Gastrocnemius medialis (tissue), 4 donors: Measurements from ENCODE around the gene DDX24. TPM values are rescaled to one million over a fixed set of nuclear protein-coding genes. Genes with fewer than 3 reads are reported as not detected.

Experiments used
- ATAC-seq, 2 donors: fragments of 150-250 bp; one replicate each; pipeline ENCODE4 v1.9.1; 2016
- DNase-seq, 2 donors: peaks; one replicate each; pipeline ENCODE4 v3.0.0-alpha.2; 2019
- H3K27ac ChIP-seq, 4 donors: fragments of 200-600 bp; sonication (generic); 1 replicate in 1 of 4; 2 replicates in 3 of 4; pipeline ENCODE4 v1.5.1; 2016 to 2018; ENCODE audit warnings: mild to moderate bottlenecking in 2 of 4, moderate library complexity in 1 of 4
- H3K27me3 ChIP-seq, 3 donors: fragments of 200-600 bp; sonication (generic) in 2 of 3; 1 replicate in 1 of 3; 2 replicates in 2 of 3; pipeline versions ENCODE4 v1.5.1 to v1.6.0; 2016 to 2019; ENCODE audit warnings: mild to moderate bottlenecking in 1 of 3, moderate library complexity in 1 of 3
- H3K36me3 ChIP-seq, 2 donors: fragments of 200-600 bp; sonication (generic) in 1 of 2; one replicate each; pipeline ENCODE4 v1.5.1; 2017 to 2018
- H3K4me1 ChIP-seq, 2 donors: fragments of 200-600 bp; sonication (generic) in 1 of 2; one replicate each; pipeline ENCODE4 v1.5.1; 2016 to 2017; ENCODE audit warnings: mild to moderate bottlenecking in 2 of 2
- H3K4me3 ChIP-seq, 4 donors: fragments of 200-600 bp; sonication (generic) in 3 of 4; 1 replicate in 1 of 4; 2 replicates in 3 of 4; pipeline ENCODE4 v1.5.1; 2016 to 2019; ENCODE audit warnings: mild to moderate bottlenecking in 2 of 4
- H3K9me3 ChIP-seq, 3 donors: fragments of 200-600 bp; sonication (generic) in 2 of 3; 1 replicate in 1 of 3; 2 replicates in 2 of 3; pipeline ENCODE4 v1.5.1; 2016 to 2019
- POLR2A ChIP-seq, 2 donors: fragments of 450-650 bp; IDR thresholded peaks; one replicate each; pipeline ENCODE4 v1.6.1; 2017; ENCODE audit warnings: antibody characterized with exemption in 2 of 2, mild to moderate bottlenecking in 2 of 2, moderate library complexity in 2 of 2
- in situ Hi-C, 4 donors: fragments of 200-750 bp; cut with MboI; loops; one replicate each; pipeline versions ENCODE4 v1.15.0 to v1.8.0; 2017; ENCODE audit warnings: low sequenced_read_pairs in 4 of 4
- intact Hi-C: fragments of 100-400 bp; cut with DNase I; formaldehyde crosslinking; loops from one replicate; pipeline ENCODE4 v1.15.1; 2023; ENCODE audit warnings: low total_unique reads
- total RNA-seq, 4 donors: library from RNA; depleted of rRNA; stranded (reverse); fragments of >200 nt; gene quantifications; one replicate each; pipeline versions ENCODE4 v1.1.0 to v1.2.3, GENCODE V29; 2016
- TF ChIP-seq, protein P1 (sequence below), 5 experiments: fragments of 450-650 bp in 3 of 5; fragments of 200-600 bp in 2 of 5; sonication (generic) in 2 of 5; IDR thresholded peaks in 4 of 5; conservative IDR thresholded peaks in 1 of 5; 1 replicate in 4 of 5; 2 replicates in 1 of 5; pipeline ENCODE4 v1.5.1; 2016 to 2019; ENCODE audit warnings: antibody characterized with exemption in 5 of 5, mild to moderate bottlenecking in 3 of 5, moderate library complexity in 3 of 5

DDX24 gene
- total RNA-seq, 4 donors from 2014 or later = 106 to 200 (median 128) TPM

DNA sequence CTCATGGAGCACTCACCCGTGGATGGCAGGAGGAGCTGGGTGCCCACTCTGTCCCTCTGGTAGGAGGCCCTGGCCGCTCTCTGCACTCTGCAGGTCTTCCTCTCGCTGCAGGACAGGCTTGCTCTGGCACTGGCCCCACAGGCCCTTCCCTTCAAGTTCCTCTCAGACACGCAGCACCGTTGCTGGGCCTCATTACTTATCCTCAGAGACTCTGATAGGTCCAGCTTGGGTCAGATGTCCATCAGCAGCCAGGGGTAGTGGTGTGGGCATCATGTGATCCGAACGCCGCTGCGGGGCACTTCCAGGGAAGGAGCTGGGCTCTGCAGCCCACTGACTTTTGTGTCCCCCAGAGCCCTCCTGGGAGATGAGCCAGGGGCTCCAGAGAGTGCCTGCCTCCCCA lies 43.0 kb downstream of the DDX24 start:
- no peaks in the 10 kb centered on the region for H3K36me3 ChIP-seq
- intact Hi-C loops = no loop called here
- H3K4me3 ChIP-seq = no peak overlapping the region
- H3K9me3 ChIP-seq = no peaks in the 10 kb centered on the region
- no peak overlapping the region for H3K27ac ChIP-seq
- H3K27me3 ChIP-seq = no peaks in the 10 kb centered on the region
- TF ChIP-seq POLR2A (IDR thresholded peaks at IDR 0.05) = no peak
- TF ChIP-seq, protein P1, sequence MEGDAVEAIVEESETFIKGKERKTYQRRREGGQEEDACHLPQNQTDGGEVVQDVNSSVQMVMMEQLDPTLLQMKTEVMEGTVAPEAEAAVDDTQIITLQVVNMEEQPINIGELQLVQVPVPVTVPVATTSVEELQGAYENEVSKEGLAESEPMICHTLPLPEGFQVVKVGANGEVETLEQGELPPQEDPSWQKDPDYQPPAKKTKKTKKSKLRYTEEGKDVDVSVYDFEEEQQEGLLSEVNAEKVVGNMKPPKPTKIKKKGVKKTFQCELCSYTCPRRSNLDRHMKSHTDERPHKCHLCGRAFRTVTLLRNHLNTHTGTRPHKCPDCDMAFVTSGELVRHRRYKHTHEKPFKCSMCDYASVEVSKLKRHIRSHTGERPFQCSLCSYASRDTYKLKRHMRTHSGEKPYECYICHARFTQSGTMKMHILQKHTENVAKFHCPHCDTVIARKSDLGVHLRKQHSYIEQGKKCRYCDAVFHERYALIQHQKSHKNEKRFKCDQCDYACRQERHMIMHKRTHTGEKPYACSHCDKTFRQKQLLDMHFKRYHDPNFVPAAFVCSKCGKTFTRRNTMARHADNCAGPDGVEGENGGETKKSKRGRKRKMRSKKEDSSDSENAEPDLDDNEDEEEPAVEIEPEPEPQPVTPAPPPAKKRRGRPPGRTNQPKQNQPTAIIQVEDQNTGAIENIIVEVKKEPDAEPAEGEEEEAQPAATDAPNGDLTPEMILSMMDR (IDR thresholded peaks at IDR 0.05 in 4 of 5, conservative IDR thresholded peaks at IDR 0.05 in 1 of 5) = no peak
- ATAC-seq = no peak
- H3K4me1 ChIP-seq = peaks cover 0 to 4% of the 10 kb centered on the region in 2 donors
- in situ Hi-C loops = loop anchor here (5.0 kb wide), 1 partner anchor 99 kb away; no protein-coding TSS in a partner anchor
- DNase-seq = no peak

DNA sequence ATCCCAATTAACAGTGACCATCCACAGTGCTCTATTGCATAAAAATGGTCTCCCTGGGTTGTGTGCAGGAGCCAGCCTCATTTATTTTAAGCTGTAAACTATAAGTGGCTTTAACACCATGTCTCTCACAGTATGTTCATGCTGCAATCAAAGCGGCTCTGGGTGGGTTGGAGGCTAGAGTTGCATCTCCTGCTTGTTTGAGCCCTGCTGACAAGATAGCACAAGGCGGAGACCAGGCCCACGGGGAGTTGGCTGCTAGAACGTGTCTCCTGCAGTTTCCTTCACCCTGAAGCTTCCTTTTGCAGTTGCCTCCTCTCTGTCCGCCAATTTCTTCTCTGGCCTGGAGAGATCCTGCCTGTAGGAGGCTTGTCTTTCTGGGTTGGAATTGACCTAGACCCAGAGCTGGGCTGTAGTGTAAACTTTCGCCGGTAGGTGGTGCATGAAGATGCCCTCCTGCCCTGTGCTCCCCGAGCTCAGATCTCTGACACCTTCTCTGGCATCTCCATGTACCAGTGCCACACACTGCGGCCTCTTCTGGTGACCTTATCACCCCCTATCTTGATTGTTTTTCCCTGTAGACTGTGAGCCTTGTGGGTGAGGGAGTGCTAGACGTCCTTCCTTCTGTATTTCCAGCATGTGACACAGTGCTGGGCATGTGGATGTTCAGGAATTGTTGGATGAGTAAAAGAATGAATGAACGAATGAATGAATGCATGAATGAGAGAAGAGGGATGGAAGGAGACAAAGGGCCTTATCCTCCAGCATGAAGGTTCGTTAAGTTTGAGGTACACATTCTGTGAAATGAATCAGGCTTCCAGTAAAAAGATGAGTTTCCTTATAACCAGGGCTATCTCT lies 44.5 kb downstream of the DDX24 start:
- H3K27ac ChIP-seq = no peak overlapping the region
- peak; percentile 82 to 95 for ATAC-seq
- no peaks in the 10 kb centered on the region for H3K36me3 ChIP-seq
- DNase-seq = peak; percentile 32 to 64
- TF ChIP-seq POLR2A (IDR thresholded peaks at IDR 0.05) = no peak
- TF ChIP-seq, protein P1 (IDR thresholded peaks at IDR 0.05 in 4 of 5, conservative IDR thresholded peaks at IDR 0.05 in 1 of 5) = peak; percentile 62 to 87 (median 84)
- intact Hi-C loops (loop anchor here (1.0 kb wide), 2 partner anchors 100 to 144 kb away; no protein-coding TSS in a partner anchor), in situ Hi-C loops (loop anchor here (5.0 kb wide), 1 partner anchor 101 kb away; no protein-coding TSS in a partner anchor)
- no peaks in the 10 kb centered on the region for H3K27me3 ChIP-seq
- H3K4me1 ChIP-seq = no peaks in the 10 kb centered on the region
- H3K9me3 ChIP-seq = no peaks in the 10 kb centered on the region
- no peak overlapping the region for H3K4me3 ChIP-seq

DNA sequence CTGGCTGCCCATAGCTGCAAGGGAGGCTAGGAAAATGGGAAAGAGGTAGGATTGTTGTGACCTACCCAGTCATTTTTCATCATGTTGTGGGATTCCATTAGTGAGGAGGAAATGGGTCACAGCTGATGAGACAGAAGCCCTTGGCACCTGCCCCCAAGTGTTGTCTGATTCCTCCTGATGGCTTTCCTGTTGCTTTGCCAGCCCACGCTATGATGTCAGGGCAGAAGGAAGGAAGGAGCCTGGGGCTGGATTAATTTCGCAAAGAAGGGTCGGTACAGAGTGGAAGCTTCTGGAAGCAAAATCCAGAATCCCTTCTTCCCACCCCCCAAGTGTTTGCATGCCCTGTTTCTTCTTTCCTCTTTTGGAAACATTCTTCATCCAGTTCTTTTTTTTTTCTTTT lies 46.1 kb downstream of the DDX24 start:
- no peak for TF ChIP-seq POLR2A (IDR thresholded peaks at IDR 0.05)
- TF ChIP-seq, protein P1 (IDR thresholded peaks at IDR 0.05 in 4 of 5, conservative IDR thresholded peaks at IDR 0.05 in 1 of 5) = no peak
- in situ Hi-C loops (loop anchor here (5.0 kb wide), 1 partner anchor 102 kb away; no protein-coding TSS in a partner anchor), intact Hi-C loops (no loop called here)

DNA sequence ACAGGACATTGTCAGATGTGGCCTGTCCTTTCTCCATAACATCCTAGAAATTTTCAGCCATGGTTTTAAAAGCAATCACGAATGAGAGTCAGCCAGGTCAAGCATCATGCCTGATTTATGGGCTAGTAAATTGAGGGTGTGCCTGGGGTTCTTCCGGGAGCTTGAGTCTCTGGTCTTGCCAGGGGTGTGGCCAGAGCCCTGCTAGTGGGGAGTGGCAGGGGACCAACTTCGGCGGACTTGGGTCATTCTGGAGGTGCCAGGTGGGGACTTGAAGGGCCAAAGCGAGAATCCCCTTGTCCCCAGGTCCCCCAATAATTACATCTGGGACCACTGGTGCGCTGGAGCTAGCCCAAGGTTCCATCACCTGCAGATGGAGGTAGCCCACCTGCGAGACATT lies 49.1 kb downstream of the DDX24 start:
- H3K27me3 ChIP-seq = no peaks in the 10 kb centered on the region
- intact Hi-C loops = no loop called here

More for the DNA sequence above, 46.1 kb downstream of the DDX24 start:
- H3K4me1 ChIP-seq = no peaks in the 10 kb centered on the region
- ATAC-seq (no peak), DNase-seq (no peak)
- H3K9me3 ChIP-seq = no peaks in the 10 kb centered on the region
- H3K27me3 ChIP-seq = no peaks in the 10 kb centered on the region
- no peak overlapping the region for H3K4me3 ChIP-seq
- H3K27ac ChIP-seq = no peak overlapping the region
- no peaks in the 10 kb centered on the region for H3K36me3 ChIP-seq

More for the DNA sequence above, 49.1 kb downstream of the DDX24 start:
- TF ChIP-seq, protein P1 (IDR thresholded peaks at IDR 0.05 in 4 of 5, conservative IDR thresholded peaks at IDR 0.05 in 1 of 5) = no peak
- TF ChIP-seq POLR2A (IDR thresholded peaks at IDR 0.05) = no peak
- Histone ChIP-seq H3K9me3 (no peaks in the 10 kb centered on the region), H3K36me3 (no peaks in the 10 kb centered on the region), H3K4me3 (no peak overlapping the region), H3K4me1 (peaks cover 0 to 3% of the 10 kb centered on the region in 2 donors), H3K27ac (no peak overlapping the region)
- ATAC-seq = no peak
- no peak for DNase-seq
- in situ Hi-C loops = no loop called here
